ENCODE data around the gene TNNI3K.

- TF ChIP-seq CTCF (IDR thresholded peaks at IDR 0.05; ENCODE audit: low read length) (no peak), EZH2phosphoT487 (IDR thresholded peaks at IDR 0.05; ENCODE audit: low read length) (no peak), EZH2 (optimal IDR thresholded peaks at IDR 0.05; ENCODE audit: low read depth, low read length) (no peak)
Measured at GRCh38 chr1:74403606-74404005, 168.4 kb downstream of the TNNI3K start.
